SK-N-SH (cell line): Measurements from ENCODE around the gene NTRK2. TPM values are rescaled to one million over a fixed set of nuclear protein-coding genes. Genes with fewer than 3 reads are reported as not detected.

Source experiments
- CTCF ChIA-PET: fragments of 300-600, 350-600 bp; formaldehyde crosslinking; extraction: SDS; loops from one replicate; lab custom pipeline; 2021; lab: Yijun Ruan, JAX
- POLR2A ChIA-PET: fragments of 350-600 bp; sonication (Branson Sonifier 250); formaldehyde crosslinking; extraction: SDS; loops from one replicate; lab custom pipeline; 2020; ENCODE audit warnings: antibody characterized with exemption, inconsistent platforms; lab: Yijun Ruan, JAX
- DNase-seq: peaks from one replicate; pipeline ENCODE4 v3.0.0; 2012
- H2AFZ ChIP-seq: fragments of 200-600 bp; sonication (generic); 2 replicates; pipeline ENCODE4 v1.8.1; 2016; ENCODE audit warnings: antibody characterized with exemption, mild to moderate bottlenecking, low read depth
- H3F3A ChIP-seq: fragments of 200-600 bp; sonication (generic); replicated peaks from 2 replicates; pipeline ENCODE3; 2016; ENCODE audit warnings: antibody characterized with exemption, mild to moderate bottlenecking; ENCODE audit not compliant: insufficient read depth
- H3K27ac ChIP-seq, 2 experiments: fragments of 200-500 bp in 1 of 2; fragments of 200-600 bp in 1 of 2; sonication (Bioruptor generic) in 1 of 2; sonication (generic), shearing (Covaris generic) in 1 of 2; 2 replicates each; pipeline versions ENCODE4 v1.5.1 to v1.6.1; 2014 to 2016; ENCODE audit warnings: low read depth in 2 of 2, inconsistent platforms in 1 of 2, low read length in 1 of 2, mild to moderate bottlenecking in 1 of 2, mixed read lengths in 1 of 2
- H3K27me3 ChIP-seq: fragments of 200-600 bp; sonication (generic), shearing (Covaris generic); 2 replicates; pipeline ENCODE4 v1.6.1; 2016; ENCODE audit warnings: mixed run types; ENCODE audit not compliant: insufficient read depth
- H3K36me3 ChIP-seq, 2 experiments: fragments of 200-500 bp in 1 of 2; fragments of 200-600 bp in 1 of 2; sonication (Bioruptor generic) in 1 of 2; sonication (generic) in 1 of 2; replicated peaks in 1 of 2; 2 replicates each; pipeline versions ENCODE3 to v1.5.1; 2014 to 2016; ENCODE audit warnings: low read length in 1 of 2, mild to moderate bottlenecking in 1 of 2; ENCODE audit not compliant: insufficient read depth in 2 of 2, control insufficient read depth in 1 of 2
- H3K4me1 ChIP-seq, 2 experiments: fragments of 200-500 bp in 1 of 2; fragments of 200-600 bp in 1 of 2; sonication (Bioruptor generic) in 1 of 2; sonication (generic), shearing (Covaris generic) in 1 of 2; 2 replicates each; pipeline versions ENCODE4 v1.5.1 to v1.6.1; 2014 to 2016; ENCODE audit warnings: low read depth in 1 of 2, low read length in 1 of 2, mixed run types in 1 of 2; ENCODE audit not compliant: insufficient read depth in 2 of 2, control insufficient read depth in 1 of 2
- H3K4me2 ChIP-seq: fragments of 200-600 bp; sonication (generic), shearing (Covaris generic); 2 replicates; pipeline ENCODE4 v1.6.1; 2017; ENCODE audit warnings: mixed run types
- H3K4me3 ChIP-seq, 2 experiments: fragments of 200-500 bp in 1 of 2; fragments of 200-600 bp in 1 of 2; sonication (Bioruptor generic) in 1 of 2; sonication (generic), shearing (Covaris generic) in 1 of 2; 2 replicates each; pipeline versions ENCODE4 v1.5.1 to v1.8.1; 2014 to 2016; ENCODE audit warnings: low read depth in 2 of 2, inconsistent platforms in 1 of 2, low read length in 1 of 2, mild to moderate bottlenecking in 1 of 2, mixed read lengths in 1 of 2, moderate library complexity in 1 of 2
- H3K79me2 ChIP-seq: fragments of 200-600 bp; sonication (generic); 2 replicates; pipeline ENCODE4 v1.8.1; 2017; ENCODE audit warnings: mild to moderate bottlenecking; ENCODE audit not compliant: insufficient read depth
- H3K9ac ChIP-seq: fragments of 200-600 bp; sonication (generic); 2 replicates; pipeline ENCODE4 v1.6.1; 2017; ENCODE audit warnings: mixed run types
- H3K9me2 ChIP-seq: fragments of 200-600 bp; sonication (generic); 2 replicates; pipeline ENCODE4 v1.6.1; 2017; ENCODE audit warnings: mixed run types
- H3K9me3 ChIP-seq: fragments of 200-600 bp; sonication (generic); 2 replicates; pipeline ENCODE4 v1.6.1; 2017; ENCODE audit warnings: mixed run types, mild to moderate bottlenecking, moderate library complexity
- H4K20me1 ChIP-seq: fragments of 200-600 bp; sonication (generic); 2 replicates; pipeline ENCODE4 v1.6.1; 2017; ENCODE audit warnings: mild to moderate bottlenecking, mixed run types; ENCODE audit not compliant: insufficient read depth
- ELF1 ChIP-seq: IDR thresholded peaks from 2 replicates; pipeline ENCODE4 v1.4.0; 2012
- EZH2phosphoT487 ChIP-seq: fragments of 200-600 bp; sonication (generic); IDR thresholded peaks from 2 replicates; pipeline ENCODE4 v1.6.1; 2017; ENCODE audit warnings: low read depth, mixed run types, mild to moderate bottlenecking, antibody characterized with exemption, moderate library complexity, borderline replicate concordance
- FOSL2 ChIP-seq: IDR thresholded peaks from 2 replicates; pipeline ENCODE4 v1.4.0; 2012; ENCODE audit warnings: low read depth, mild to moderate bottlenecking, moderate library complexity, borderline replicate concordance
- FOXJ3 ChIP-seq: sonication (generic); formaldehyde crosslinking; IDR thresholded peaks from 2 replicates; pipeline ENCODE4 v1.5.1; 2020; ENCODE audit warnings: mild to moderate bottlenecking, missing genetic modification reagents
- FOXM1 ChIP-seq: IDR thresholded peaks from 2 replicates; pipeline ENCODE4 v1.4.0; 2012; ENCODE audit warnings: low read depth, mild to moderate bottlenecking
- GABPA ChIP-seq: IDR thresholded peaks from 2 replicates; pipeline ENCODE4 v1.4.0; 2012; ENCODE audit warnings: low read depth, mild to moderate bottlenecking
- GATA2 ChIP-seq: sonication (generic); formaldehyde crosslinking; IDR thresholded peaks from 2 replicates; pipeline ENCODE4 v1.5.0; 2020; ENCODE audit warnings: mild to moderate bottlenecking, missing genetic modification reagents
- JUND ChIP-seq: IDR thresholded peaks from 2 replicates; pipeline ENCODE4 v1.4.0; 2012
- MEF2A ChIP-seq: IDR thresholded peaks from 2 replicates; pipeline ENCODE4 v1.4.0; 2012; ENCODE audit warnings: low read depth, borderline replicate concordance
- MXI1 ChIP-seq: IDR thresholded peaks from 2 replicates; pipeline ENCODE4 v1.6.1; 2012; ENCODE audit warnings: mild to moderate bottlenecking, low read depth, low read length, improper control_type of control experiment
- NFIC ChIP-seq: IDR thresholded peaks from 2 replicates; pipeline ENCODE4 v1.4.0; 2012; ENCODE audit warnings: borderline replicate concordance
- POLR2AphosphoS5 ChIP-seq: IDR thresholded peaks from 2 replicates; pipeline ENCODE4 v1.6.1; 2012; ENCODE audit warnings: low read depth, low read length
- RAD21 ChIP-seq: IDR thresholded peaks from 2 replicates; pipeline ENCODE4 v1.6.1; 2012; ENCODE audit warnings: mild to moderate bottlenecking, low read length
- RCOR1 ChIP-seq: fragments of 150-350 bp; IDR thresholded peaks from 2 replicates; pipeline ENCODE4 v1.6.1; 2017; ENCODE audit warnings: antibody characterized with exemption, low read length
- REST ChIP-seq: IDR thresholded peaks from 2 replicates; pipeline ENCODE4 v1.6.1; 2012; ENCODE audit warnings: mild to moderate bottlenecking, low read depth, low read length, moderate library complexity
- RFX5 ChIP-seq: IDR thresholded peaks from 2 replicates; pipeline ENCODE4 v1.6.1; 2012; ENCODE audit warnings: mild to moderate bottlenecking, improper control_type of control experiment, low read length
- RXRA ChIP-seq: IDR thresholded peaks from 2 replicates; pipeline ENCODE4 v1.4.0; 2012; ENCODE audit warnings: low read depth, mild to moderate bottlenecking, borderline replicate concordance
- TAF1 ChIP-seq: IDR thresholded peaks from 2 replicates; pipeline ENCODE4 v1.6.1; 2012; ENCODE audit warnings: low read depth, mild to moderate bottlenecking, low read length, moderate library complexity, borderline replicate concordance
- TCF12 ChIP-seq: IDR thresholded peaks from 2 replicates; pipeline ENCODE4 v1.4.0; 2012
- TEAD4 ChIP-seq: IDR thresholded peaks from 2 replicates; pipeline ENCODE4 v1.4.0; 2012; ENCODE audit warnings: mild to moderate bottlenecking, borderline replicate concordance; ENCODE audit not compliant: insufficient read depth
- WGBS: methylation state at CpG from one replicate; pipeline ENCODE4 v1.1.6; 2017; ENCODE audit warnings: low lambda C conversion rate; 5-methylcytosine and 5-hydroxymethylcytosine counted together
- polyA plus RNA-seq, 3 experiments: library from polyadenylated mRNA; depleted of rRNA; stranded (reverse); fragments of >200 nt; gene quantifications; 2 replicates each; pipeline ENCODE4 v1.2.3, GENCODE V29; 2012
- TF ChIP-seq, protein P1 (sequence below): fragments of 150-350 bp; IDR thresholded peaks from 2 replicates; pipeline ENCODE4 v1.6.1; 2017; ENCODE audit warnings: antibody characterized with exemption, low read length, low read depth, borderline replicate concordance
- TF ChIP-seq, protein P2 (sequence below): IDR thresholded peaks from 2 replicates; pipeline ENCODE4; 2012
- TF ChIP-seq, protein P3 (sequence below): fragments of 150-350 bp; IDR thresholded peaks from 2 replicates; pipeline ENCODE4 v1.6.1; 2016; ENCODE audit warnings: mild to moderate bottlenecking, low read depth, low read length

The NTRK2 gene
- polyA plus RNA-seq, 1 of the 3 experiments (the other 2 are of a cell fraction): 0.05 TPM

DNA sequence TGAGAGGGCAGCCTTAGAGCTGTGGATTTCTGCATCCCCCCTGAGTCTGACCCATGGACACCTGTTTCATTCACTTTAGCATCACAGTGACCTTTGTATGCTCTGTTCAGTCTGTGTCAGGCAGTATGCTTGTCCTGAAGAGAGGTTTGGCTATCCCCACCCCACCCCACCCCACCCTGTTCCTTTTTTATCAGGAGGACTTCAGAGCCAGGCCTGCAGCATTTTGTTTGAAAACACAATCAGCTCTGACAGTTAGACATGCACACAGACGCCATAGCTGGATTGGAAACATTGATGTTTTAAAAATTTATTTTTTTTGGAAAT lies 142.2 kb downstream of the NTRK2 start:
- H3K4me1 ChIP-seq: peaks cover 0 to 2% of the 10 kb centered on the region in 2 experiments; a peak in 1 of 4 replicates
- CTCF ChIA-PET: interaction anchor here (1.1 to 1.7 kb wide), 3 partner anchors 44 to 798 kb away, joined by 3 to 4 read pairs (median 3); no protein-coding TSS in a partner anchor
- no peak for DNase-seq
- no peaks in the 10 kb centered on the region for H3K9me2 ChIP-seq
- H3K27me3 ChIP-seq: peaks cover 5% of the 10 kb centered on the region; the same call in 1 of the 2 replicates
- 24% methylated on average over 1 of the region's 1 CpG for WGBS
- POLR2A ChIA-PET: no interaction called here
- no peak overlapping the region for H2AFZ ChIP-seq
- no peak overlapping the region for H3K9ac ChIP-seq
- H3K9me3 ChIP-seq: no peaks in the 10 kb centered on the region
- H4K20me1 ChIP-seq: no peaks in the 10 kb centered on the region
- no peak overlapping the region for H3K4me3 ChIP-seq
- no peaks in the 10 kb centered on the region for H3K36me3 ChIP-seq
- H3F3A ChIP-seq: no peaks in the 10 kb centered on the region
- TF ChIP-seq POLR2AphosphoS5: no peak
- TF ChIP-seq, protein P1, sequence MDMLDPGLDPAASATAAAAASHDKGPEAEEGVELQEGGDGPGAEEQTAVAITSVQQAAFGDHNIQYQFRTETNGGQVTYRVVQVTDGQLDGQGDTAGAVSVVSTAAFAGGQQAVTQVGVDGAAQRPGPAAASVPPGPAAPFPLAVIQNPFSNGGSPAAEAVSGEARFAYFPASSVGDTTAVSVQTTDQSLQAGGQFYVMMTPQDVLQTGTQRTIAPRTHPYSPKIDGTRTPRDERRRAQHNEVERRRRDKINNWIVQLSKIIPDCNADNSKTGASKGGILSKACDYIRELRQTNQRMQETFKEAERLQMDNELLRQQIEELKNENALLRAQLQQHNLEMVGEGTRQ: no peak
- no peak for TF ChIP-seq JUND
- TF ChIP-seq RXRA: no peak
- no peak for TF ChIP-seq FOSL2
- TF ChIP-seq REST: no peak
- TF ChIP-seq MXI1: no peak
- TF ChIP-seq TEAD4: no peak
- TF ChIP-seq GABPA: no peak
- no peak for TF ChIP-seq FOXJ3 (CRISPR knock-in tag)
- TF ChIP-seq NFIC: no peak
- no peak for TF ChIP-seq GATA2
- TF ChIP-seq MEF2A: no peak
- TF ChIP-seq TCF12: no peak
- H3K4me2 ChIP-seq: no peak overlapping the region
- H3K79me2 ChIP-seq: no peaks in the 10 kb centered on the region
- no peak overlapping the region for H3K27ac ChIP-seq

DNA sequence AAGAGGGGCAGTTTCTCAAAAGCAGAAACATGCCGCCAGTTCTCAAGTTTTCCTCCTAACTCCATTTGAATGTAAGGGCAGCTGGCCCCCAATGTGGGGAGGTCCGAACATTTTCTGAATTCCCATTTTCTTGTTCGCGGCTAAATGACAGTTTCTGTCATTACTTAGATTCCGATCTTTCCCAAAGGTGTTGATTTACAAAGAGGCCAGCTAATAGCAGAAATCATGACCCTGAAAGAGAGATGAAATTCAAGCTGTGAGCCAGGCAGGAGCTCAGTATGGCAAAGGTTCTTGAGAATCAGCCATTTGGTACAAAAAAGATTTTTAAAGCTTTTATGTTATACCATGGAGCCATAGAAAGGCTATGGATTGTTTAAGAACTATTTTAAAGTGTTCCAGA lies 142.8 kb downstream of the NTRK2 start:
- H3K4me2 ChIP-seq: no peak overlapping the region
- H3K9me2 ChIP-seq: no peaks in the 10 kb centered on the region
- no peaks in the 10 kb centered on the region for H3K9me3 ChIP-seq
- no peaks in the 10 kb centered on the region for H4K20me1 ChIP-seq
- H3K36me3 ChIP-seq: no peaks in the 10 kb centered on the region
- no peak overlapping the region for H3K4me3 ChIP-seq
- H3K27me3 ChIP-seq: peaks cover 5% of the 10 kb centered on the region; the same call in 1 of the 2 replicates
- H3K9ac ChIP-seq: no peak overlapping the region
- no peak overlapping the region for H2AFZ ChIP-seq
- H3K4me1 ChIP-seq: peaks cover 0 to 2% of the 10 kb centered on the region in 2 experiments; a peak in 1 of 4 replicates
- no peak for DNase-seq
- 79% methylated on average over 5 of the region's 5 CpGs for WGBS
- no peaks in the 10 kb centered on the region for H3K79me2 ChIP-seq
- no peak overlapping the region for H3K27ac ChIP-seq
- no peaks in the 10 kb centered on the region for H3F3A ChIP-seq
- POLR2A ChIA-PET: no interaction called here
- CTCF ChIA-PET: interaction anchor here (0.9 to 1.7 kb wide), 2 partner anchors 15 to 797 kb away, joined by 3 read pairs; no protein-coding TSS in a partner anchor
- TF ChIP-seq FOXJ3 (CRISPR knock-in tag) (no peak), FOXM1 (no peak), JUND (no peak), RFX5 (no peak), EZH2phosphoT487 (no peak), TAF1 (no peak), RCOR1 (no peak), TCF12 (no peak), GABPA (no peak), ELF1 (no peak), RAD21 (no peak)
- TF ChIP-seq, protein P2, sequence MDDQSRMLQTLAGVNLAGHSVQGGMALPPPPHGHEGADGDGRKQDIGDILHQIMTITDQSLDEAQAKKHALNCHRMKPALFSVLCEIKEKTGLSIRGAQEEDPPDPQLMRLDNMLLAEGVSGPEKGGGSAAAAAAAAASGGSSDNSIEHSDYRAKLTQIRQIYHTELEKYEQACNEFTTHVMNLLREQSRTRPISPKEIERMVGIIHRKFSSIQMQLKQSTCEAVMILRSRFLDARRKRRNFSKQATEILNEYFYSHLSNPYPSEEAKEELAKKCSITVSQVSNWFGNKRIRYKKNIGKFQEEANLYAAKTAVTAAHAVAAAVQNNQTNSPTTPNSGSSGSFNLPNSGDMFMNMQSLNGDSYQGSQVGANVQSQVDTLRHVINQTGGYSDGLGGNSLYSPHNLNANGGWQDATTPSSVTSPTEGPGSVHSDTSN: no peak
- TF ChIP-seq, protein P1: no peak
- TF ChIP-seq, protein P3, sequence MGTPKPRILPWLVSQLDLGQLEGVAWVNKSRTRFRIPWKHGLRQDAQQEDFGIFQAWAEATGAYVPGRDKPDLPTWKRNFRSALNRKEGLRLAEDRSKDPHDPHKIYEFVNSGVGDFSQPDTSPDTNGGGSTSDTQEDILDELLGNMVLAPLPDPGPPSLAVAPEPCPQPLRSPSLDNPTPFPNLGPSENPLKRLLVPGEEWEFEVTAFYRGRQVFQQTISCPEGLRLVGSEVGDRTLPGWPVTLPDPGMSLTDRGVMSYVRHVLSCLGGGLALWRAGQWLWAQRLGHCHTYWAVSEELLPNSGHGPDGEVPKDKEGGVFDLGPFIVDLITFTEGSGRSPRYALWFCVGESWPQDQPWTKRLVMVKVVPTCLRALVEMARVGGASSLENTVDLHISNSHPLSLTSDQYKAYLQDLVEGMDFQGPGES: no peak
